NCI-H187 (cell line): ENCODE results near the gene SPRED2.
A peak's percentile ranks its signal among the peaks of the same experiment; 100 is the strongest.

Experiments
- DNase-seq, 2 experiments: peaks; one replicate each; lab custom pipeline; 2025; lab: John Stamatoyannopoulos, UW

The SPRED2 gene

DNA sequence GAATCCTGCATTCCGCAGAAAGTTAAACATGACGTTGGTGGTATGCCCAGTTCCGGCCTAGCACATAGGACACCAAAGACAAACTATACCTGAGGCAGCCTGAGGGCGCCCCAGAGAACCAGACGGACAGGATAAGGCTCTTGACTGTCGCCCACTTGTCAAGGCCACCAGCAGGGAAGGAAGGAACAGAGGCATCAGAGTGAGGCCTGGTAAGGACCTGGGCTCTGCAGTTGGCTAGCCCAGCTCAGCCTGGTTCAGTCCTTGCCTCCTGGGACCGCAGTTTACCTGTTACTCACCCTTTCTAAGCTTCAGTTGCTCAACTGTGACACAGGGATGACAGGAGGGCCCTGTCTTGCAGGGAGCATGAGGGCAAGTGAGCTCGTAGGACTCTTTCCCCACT, 122.7 kb downstream of the SPRED2 start:
- DNase-seq, result no peak

DNA sequence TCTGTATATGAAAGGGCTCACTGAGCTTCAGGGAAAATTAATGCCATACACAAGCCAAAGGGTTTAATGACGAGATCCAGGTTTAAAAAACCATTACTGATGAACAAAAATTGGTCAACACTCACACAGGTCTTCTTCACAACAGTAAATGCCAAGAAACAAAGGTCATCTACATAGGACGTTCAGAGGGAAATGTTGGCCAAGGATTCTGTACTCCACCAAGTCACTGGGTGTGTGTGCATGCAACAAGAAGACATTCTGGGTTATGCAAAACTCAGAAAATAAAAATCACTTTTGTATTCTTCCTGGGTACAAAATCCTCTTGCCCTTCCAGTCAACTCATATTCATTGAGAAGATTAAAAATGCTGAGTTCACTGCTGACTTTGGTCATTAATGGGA, 126.5 kb downstream of the SPRED2 start:
- DNase-seq, result no peak

DNA sequence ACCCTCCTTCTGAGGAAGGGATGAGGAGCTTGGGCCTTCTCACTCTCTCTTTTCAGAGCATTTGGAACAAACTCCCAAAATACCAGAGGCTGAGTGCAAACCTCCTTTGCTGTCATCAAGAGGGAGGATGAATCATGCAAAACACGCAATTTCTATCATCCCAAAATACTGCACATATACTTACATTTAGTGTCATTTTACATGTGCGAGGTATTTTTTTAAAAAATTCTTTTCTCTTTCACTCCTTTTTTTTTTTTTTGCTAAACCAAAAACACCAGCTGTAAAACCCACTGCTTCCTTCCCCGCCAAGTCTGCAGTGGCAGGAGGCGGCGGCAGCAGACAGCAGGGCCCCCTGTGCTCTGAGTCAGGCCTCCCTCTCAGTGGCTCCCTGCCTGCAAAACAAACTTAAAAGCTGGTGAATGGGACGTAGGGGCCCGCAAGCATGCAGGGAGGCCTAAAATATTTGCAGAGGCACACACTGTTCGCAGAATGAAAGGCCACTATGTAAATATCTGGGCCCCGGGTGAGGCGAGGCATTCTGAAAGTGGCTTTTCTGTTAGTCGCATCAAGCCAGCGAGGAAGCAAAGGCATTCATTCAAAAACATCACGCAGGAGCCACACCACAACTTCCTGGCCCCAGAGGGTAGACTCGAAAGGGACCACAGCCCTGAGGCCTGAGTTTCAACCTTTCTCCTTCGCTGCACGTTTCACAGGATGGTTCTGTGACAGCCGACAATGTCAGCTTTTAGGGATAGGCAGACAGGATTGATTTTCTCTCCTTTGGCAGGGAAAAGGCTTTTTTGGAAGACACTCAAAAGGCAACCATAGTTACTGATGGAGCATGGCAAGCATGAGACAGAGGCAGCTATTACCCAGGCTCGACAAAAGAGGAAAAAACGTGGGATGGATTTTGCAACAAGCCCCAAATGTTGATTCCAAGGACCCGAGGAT, 131.4 kb downstream of the SPRED2 start:
- no peak for DNase-seq

GRCh38 chr2:65300134-65300760, 132.2 kb downstream of the SPRED2 start:
- DNase-seq, result no peak

DNA sequence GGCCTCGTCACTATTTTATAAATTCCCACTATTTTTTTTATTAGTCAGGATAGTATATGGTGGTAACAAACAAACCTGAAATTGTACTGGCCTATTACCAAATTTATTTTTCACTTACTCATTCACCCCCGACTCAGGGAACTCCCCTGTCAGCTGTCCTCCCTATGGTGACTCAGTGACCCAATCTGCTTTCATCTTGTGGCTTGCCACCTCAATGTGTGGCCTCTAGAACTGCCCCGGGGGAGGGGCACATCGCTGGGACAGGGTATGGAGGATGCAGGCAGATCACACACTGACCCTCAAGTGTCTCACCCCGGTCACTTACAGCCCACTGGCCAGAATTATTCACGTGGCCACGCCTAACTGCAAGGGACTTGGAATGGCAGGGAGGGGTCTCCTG, 133.2 kb downstream of the SPRED2 start:
- DNase-seq, result no peak

DNA sequence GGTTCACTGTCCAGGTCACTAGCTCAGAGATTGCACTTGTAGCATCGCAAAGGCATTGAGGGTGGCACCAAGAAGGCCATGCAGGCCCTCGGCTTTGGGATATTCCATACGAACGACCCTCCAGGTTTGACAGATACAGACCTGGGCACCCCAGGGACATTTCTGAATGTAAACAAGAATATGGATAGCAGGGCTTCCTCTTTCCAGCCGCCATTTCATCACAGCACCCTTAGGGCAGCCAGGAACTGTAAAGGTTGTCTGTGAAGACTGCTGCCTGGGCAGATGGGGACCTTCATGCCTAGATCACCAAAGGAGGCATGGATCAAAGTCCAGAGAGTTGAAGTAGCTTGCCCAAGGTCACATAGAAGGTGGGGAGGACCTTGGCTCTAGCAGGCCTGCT, 134.3 kb downstream of the SPRED2 start:
- DNase-seq, result no peak

- no peak for DNase-seq
Observed at GRCh38 chr2:65297544-65297943, 134.9 kb downstream of the SPRED2 start.

DNA sequence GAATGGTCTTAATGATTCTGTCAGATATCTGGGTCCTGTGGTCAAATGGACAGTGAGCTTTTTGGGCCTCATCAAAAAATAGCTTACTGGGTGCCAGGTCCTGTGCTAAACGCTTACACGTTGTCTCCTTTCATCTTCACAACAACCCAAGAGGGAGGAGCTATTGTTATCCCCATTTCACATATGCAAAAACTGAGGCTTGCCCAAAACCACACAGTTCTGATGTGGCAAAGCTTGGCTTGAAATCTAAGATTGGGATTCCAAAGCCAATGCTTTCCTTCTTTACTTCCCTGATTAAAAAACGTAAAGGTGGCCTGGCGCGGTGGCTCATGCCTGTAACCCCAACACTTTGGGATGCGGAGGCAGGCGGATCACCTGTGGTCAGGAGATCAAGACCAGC, 135.4 kb downstream of the SPRED2 start:
- no peak for DNase-seq

DNA sequence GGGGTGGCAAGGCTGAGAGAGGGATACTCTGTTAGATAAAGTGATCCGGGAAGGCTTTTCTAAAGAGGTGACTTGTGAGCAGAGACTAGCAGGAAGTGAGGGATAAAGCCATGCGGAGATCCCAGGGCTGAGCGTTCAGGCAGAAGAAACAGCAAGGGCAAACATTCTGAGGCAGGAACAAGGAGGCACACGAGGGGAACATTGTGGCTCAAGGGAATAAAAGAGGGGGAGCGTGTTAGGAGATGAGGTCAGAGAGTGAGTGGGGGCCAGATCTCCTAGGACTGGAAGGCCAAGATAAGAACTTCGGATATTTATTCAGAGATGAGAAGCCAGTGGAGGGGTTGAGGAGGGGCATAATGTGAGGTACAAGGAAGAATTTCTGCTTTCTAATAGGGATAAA, 137.7 kb downstream of the SPRED2 start:
- DNase-seq, result no peak

GRCh38 chr2:65294136-65294535, 138.3 kb downstream of the SPRED2 start:
- no peak for DNase-seq

DNA sequence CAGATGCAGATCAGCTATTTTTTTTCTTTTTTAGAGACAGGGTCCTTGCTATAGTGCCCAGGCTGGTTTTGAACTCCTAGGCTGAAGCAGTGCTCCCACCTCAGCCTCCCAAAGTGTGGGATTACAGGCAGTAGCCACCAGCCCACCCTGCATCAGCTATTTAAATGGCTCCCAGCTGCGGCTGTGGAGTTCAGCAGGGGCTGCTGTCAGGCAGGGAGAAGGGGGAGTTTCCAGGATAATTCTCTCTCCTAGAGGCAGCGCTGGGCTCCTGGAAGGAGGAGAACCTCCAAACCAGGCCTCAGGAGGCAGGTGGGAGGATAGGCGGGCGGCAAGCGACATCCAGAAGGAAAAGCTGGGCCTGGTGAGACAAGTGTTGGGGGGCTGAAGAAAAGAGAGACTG, 139.0 kb downstream of the SPRED2 start:
- no peak for DNase-seq

GRCh38 chr2:65292461-65293011, 139.9 kb downstream of the SPRED2 start:
- no peak for DNase-seq

GRCh38 chr2:65292106-65292400, 140.3 kb downstream of the SPRED2 start:
- no peak for DNase-seq

- no peak for DNase-seq
Observed at GRCh38 chr2:65291216-65292105, 140.9 kb downstream of the SPRED2 start.

DNA sequence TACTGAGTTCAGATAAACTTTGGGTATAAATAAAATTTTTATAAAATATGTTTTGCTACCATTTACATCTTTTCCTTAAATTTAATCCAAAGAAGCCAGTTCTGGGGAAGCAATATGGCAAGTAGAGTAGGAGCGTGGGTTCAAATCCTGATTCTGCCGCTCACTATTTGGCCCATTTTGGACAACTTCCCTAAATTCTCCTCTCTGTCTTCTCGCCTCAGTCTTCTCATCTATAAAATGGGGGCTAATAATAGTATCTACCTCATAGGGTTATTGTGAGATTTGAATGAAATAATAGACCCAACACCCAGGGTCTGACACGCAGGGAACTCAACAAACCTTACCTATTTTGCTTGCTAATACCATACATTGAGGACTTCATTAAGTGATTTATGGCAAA, 145.0 kb downstream of the SPRED2 start:
- DNase-seq, result no peak

DNA sequence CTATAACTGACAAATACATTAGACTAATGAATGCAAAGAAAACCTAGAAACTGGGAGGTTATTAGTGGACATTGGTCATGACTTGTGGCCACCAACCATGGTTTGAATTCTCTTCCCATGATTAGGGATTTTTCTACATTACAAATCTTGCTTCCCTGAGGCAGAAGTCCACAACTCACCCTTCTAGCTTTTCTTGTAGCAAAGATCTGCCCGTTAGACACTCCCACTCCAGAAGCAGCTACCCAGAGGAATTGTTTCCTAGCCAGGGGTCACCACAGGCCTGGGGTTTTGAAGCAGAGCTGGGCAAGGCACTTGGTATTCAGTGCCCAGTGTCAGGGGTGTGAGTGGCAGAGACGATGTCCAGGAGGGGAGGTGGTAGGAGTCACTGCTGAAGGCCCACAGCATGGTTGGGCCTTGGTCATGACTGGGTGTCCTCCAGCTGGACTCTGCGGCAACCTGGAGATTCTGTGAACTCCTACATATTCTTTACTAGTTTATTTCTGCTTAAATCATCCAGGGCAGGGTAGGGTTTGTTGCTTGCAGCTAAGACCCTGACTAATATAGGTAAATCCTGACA, 149.8 kb downstream of the SPRED2 start:
- DNase-seq, result no peak

GRCh38 chr2:65281627-65282351, 150.6 kb downstream of the SPRED2 start:
- DNase-seq, result no peak

DNA sequence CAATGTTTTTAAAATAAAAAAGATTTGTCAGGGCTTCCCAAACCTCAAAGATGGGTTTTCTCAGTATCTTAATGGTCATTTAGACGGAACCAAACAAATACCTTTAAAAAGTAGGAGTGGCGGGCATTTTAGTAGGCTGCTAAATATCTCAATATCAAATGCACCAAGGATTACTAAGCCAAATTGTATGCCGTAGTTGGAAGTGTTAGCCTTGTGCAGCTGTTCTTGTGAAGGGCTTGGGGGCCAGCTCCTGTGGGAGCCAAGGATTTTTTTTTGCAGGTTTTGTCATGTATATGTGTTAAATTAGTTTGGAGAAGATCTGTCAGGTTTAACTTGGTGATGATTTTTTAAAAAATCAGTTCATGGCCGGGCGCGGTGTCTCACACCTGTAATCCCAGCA, 152.6 kb downstream of the SPRED2 start:
- DNase-seq, result no peak

- DNase-seq, result no peak
Observed at GRCh38 chr2:65278531-65278981, 153.8 kb downstream of the SPRED2 start.

DNA sequence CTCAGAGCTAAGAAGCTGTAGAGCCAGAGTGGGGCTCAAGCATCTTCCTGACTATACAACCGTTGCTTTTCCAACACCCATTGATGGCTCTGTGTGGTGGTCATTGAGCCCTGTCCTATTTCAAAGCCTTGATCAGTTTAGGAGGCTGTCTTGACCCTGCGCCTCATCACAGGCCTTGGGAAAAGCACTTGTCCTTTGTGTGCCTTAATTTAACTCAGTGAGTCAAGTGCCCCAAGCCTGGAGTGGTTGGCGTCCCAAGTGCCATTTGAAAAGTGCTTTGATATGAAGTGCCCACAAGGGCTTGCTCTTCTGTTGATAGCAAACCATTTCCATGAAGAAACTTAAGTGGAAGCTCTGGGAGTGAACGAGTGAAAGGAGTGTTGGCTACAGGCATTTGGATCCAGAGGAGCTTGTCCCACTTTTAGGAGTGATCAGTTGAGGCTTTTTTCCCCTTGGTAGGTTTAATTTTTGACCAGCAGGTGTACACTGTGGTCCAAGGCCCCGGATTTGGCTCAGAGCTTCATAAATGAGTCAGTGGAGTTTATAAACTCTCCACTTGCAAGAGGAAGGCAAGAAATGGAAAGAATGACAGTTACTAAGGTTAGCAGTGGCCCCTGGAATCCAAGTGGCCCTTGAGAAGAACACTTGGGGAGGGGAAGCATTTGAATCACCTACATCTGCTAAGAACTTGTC, 154.5 kb downstream of the SPRED2 start:
- DNase-seq, result peak; percentile 96 to 98

DNA sequence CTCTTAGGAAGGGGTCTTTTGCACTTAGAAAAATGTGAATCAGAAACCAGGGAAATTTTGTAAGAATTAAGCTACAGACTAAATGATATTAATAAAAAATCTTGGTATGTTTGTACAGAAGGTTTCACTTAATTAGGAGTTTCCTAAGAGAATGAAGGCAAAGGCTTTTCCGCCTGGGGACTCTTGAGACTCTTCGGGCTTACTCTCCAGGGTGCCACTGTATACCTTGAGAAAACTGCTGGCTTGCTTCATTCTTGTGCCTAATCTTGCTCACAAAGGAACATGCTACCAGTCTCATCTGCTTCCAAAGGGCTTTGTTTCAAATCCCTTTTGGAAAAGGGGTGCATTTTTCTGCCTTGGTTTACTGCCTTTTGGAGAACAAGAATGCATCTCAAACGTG, 155.3 kb downstream of the SPRED2 start:
- no peak for DNase-seq
